ENCODE results near the gene VSIG10. TPM values are rescaled to one million over a fixed set of nuclear protein-coding genes. Genes with fewer than 3 reads are reported as not detected.

The VSIG10 gene
- total RNA-seq, 1 experiment from 2014 or later = 97.4 TPM

DNA sequence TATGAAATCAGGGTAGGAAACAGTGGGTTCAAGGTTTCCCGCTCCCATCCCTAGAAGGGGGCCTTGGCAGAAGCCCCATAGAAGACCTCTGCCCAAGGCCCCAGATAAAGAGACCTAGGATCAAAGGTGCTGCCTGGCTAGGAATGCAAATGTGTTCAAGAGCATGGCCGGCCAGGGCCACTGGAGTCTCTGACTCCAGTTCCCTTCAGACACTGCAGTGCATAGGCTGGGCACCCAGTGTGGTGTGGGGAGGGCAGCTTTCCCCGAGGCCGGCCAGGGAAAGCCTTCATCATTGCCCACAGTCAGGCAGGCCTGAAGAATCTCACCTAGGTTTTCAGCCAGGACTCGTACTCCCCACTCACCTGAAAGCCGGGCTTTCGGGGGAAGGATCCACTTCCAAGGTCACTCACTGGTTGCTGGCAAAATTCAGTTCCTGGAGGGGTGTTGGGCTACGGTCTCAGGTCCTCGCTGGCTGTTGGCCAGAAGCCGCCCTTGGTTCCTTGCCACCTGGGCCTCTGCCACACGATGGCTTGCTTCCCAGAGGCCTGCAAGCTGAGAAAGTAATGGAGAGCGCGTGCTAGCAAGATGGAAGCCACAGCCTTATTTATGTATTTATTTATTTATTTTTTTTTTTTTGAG is 22.4 kb upstream of the VSIG10 start:
- Histone ChIP-seq H4K8ac (replicated peaks; ENCODE audit: insufficient read length, low read depth, low read length) (no peak overlapping the region), H3K79me2 (ENCODE audit: insufficient read depth, low read length) (no peaks in the 10 kb centered on the region), H2BK120ac (ENCODE audit: low read depth, low read length, poor library complexity, severe bottlenecking) (no peak overlapping the region), H2BK20ac (ENCODE audit: low read depth, low read length, poor library complexity, severe bottlenecking) (no peak overlapping the region), H2BK15ac (ENCODE audit: low read depth, low read length) (no peak overlapping the region), H3T11ph (ENCODE audit: low read length) (no peak overlapping the region), H2BK5ac (ENCODE audit: insufficient read length, low read length) (no peak overlapping the region), H4K20me1 (ENCODE audit: control insufficient read depth, insufficient read depth, insufficient read length) (no peaks in the 10 kb centered on the region), H3K18ac (ENCODE audit: insufficient read length, low read depth, low read length) (no peak overlapping the region), H3K4me2 (ENCODE audit: insufficient read depth, insufficient read length, low read length) (no peak overlapping the region), H4K5ac (ENCODE audit: insufficient read length, low read depth, low read length) (no peak overlapping the region), H3K27me3 (ENCODE audit: insufficient read depth, low read length) (no peaks in the 10 kb centered on the region), H3K4me1 (ENCODE audit: insufficient read depth, low read length) (no peaks in the 10 kb centered on the region; the same call in 1 of the 2 replicates), H3K23me2 (ENCODE audit: insufficient read length, low read depth, low read length, poor library complexity, severe bottlenecking) (no peaks in the 10 kb centered on the region), H2BK12ac (ENCODE audit: insufficient read length, low read depth, low read length) (no peak overlapping the region), H2AFZ (ENCODE audit: low read length) (no peak overlapping the region), H2AK5ac (ENCODE audit: insufficient read length, low read length) (no peak overlapping the region), H3K14ac (ENCODE audit: insufficient read depth, low read length) (no peak overlapping the region), H3K9ac (ENCODE audit: extremely low read depth, insufficient read length, low read length) (no peak overlapping the region), H3K79me1 (ENCODE audit: insufficient read depth, low read depth, low read length, poor library complexity, severe bottlenecking) (no peaks in the 10 kb centered on the region), H3K23ac (ENCODE audit: insufficient read length, low read depth, low read length) (no peak overlapping the region), H3K56ac (ENCODE audit: insufficient read length, low read depth, low read length) (no peak overlapping the region), H3K9me3 (ENCODE audit: control insufficient read depth, low read depth, low read length) (no peaks in the 10 kb centered on the region), H3K4ac (ENCODE audit: low read depth, low read length) (no peak overlapping the region), H4K91ac (ENCODE audit: insufficient read length, low read depth, low read length) (no peak overlapping the region), H3K27ac (ENCODE audit: insufficient read length, low read depth, low read length) (no peak overlapping the region)
- TF ChIP-seq, protein P1, sequence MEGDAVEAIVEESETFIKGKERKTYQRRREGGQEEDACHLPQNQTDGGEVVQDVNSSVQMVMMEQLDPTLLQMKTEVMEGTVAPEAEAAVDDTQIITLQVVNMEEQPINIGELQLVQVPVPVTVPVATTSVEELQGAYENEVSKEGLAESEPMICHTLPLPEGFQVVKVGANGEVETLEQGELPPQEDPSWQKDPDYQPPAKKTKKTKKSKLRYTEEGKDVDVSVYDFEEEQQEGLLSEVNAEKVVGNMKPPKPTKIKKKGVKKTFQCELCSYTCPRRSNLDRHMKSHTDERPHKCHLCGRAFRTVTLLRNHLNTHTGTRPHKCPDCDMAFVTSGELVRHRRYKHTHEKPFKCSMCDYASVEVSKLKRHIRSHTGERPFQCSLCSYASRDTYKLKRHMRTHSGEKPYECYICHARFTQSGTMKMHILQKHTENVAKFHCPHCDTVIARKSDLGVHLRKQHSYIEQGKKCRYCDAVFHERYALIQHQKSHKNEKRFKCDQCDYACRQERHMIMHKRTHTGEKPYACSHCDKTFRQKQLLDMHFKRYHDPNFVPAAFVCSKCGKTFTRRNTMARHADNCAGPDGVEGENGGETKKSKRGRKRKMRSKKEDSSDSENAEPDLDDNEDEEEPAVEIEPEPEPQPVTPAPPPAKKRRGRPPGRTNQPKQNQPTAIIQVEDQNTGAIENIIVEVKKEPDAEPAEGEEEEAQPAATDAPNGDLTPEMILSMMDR (conservative IDR thresholded peaks at IDR 0.05) = no peak
- H3K27ac Mint-ChIP-seq = no peak overlapping the region; a peak in 1 of 7 replicates
- DNase-seq = no peak
- H3K4me3 Mint-ChIP-seq = no peak overlapping the region
- peaks cover 0 to 5% of the 10 kb centered on the region in 2 experiments; a peak in 1 of 5 replicates for H3K9me3 Mint-ChIP-seq
- peaks cover 5% of the 10 kb centered on the region in 2 experiments for H3K4me1 Mint-ChIP-seq
- no CpG with 5 or more reads among the region's 13 CpGs for WGBS (ENCODE audit: extremely low coverage, insufficient read length, low lambda C conversion rate)
- H3K27me3 Mint-ChIP-seq (ENCODE audit: low read depth) = no peaks in the 10 kb centered on the region
- peaks cover 4 to 6% (median 5%) of the 10 kb centered on the region in 3 experiments; a peak in 4 of 7 replicates for H3K36me3 Mint-ChIP-seq (ENCODE audit: insufficient read depth in 1 of 3, low read depth in 3 of 3)

Measured in H9 (cell line).